ENCODE results near the gene FKBP1A.

DNA sequence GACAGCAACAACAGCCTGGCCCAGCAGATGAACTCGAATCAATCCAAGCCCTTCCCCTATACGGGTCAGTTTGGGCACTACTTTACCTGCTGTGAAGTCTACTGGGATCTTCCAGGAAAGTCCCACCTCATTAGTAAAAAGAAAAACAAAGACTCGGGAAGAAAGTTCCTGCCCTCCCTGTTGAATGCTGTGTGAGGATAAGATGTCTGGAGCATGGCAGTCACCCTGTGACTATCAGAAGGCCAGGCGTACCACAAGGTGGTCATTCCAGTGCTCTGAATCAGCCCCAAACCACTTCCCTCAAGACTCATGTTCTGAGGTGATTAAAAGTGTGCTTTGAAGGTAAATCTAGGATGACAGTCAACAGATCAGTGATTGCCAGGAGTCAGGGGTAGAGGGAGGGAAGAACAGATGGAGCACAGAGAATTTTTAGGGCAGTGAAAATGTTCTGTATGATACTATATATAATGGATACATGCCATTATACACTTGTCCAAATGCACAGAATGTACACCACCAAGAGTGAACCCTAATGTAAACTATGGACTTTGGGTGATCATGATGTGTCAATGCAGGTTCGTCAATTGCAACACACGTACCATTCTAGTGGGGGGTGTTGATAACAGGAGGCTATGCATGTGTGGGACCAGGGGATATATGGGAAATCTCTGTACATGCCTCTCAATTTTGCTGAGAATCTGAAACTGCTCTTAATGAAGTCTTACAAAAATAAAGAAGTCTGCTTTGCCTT lies 14.7 kb downstream of the FKBP1A start:
- TF ChIP-seq EP300 (IDR thresholded peaks at IDR 0.05) (no peak), POLR2A (IDR thresholded peaks at IDR 0.05) (no peak)
- TF ChIP-seq, protein P1, sequence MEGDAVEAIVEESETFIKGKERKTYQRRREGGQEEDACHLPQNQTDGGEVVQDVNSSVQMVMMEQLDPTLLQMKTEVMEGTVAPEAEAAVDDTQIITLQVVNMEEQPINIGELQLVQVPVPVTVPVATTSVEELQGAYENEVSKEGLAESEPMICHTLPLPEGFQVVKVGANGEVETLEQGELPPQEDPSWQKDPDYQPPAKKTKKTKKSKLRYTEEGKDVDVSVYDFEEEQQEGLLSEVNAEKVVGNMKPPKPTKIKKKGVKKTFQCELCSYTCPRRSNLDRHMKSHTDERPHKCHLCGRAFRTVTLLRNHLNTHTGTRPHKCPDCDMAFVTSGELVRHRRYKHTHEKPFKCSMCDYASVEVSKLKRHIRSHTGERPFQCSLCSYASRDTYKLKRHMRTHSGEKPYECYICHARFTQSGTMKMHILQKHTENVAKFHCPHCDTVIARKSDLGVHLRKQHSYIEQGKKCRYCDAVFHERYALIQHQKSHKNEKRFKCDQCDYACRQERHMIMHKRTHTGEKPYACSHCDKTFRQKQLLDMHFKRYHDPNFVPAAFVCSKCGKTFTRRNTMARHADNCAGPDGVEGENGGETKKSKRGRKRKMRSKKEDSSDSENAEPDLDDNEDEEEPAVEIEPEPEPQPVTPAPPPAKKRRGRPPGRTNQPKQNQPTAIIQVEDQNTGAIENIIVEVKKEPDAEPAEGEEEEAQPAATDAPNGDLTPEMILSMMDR (IDR thresholded peaks at IDR 0.05) = no peak
